Erythroblast (primary cell): Measurements from ENCODE around the gene ATPAF2.

ENCODE experiments used
- GATA1 ChIP-seq: IDR thresholded peaks from 2 replicates; pipeline ENCODE4 v1.6.1; 2011; ENCODE audit warnings: low read depth, mild to moderate bottlenecking, control low read depth, low read length, moderate library complexity
- POLR2A ChIP-seq: IDR thresholded peaks from 2 replicates; pipeline ENCODE4 v1.6.1; 2011; ENCODE audit warnings: mild to moderate bottlenecking, low read length

DNA sequence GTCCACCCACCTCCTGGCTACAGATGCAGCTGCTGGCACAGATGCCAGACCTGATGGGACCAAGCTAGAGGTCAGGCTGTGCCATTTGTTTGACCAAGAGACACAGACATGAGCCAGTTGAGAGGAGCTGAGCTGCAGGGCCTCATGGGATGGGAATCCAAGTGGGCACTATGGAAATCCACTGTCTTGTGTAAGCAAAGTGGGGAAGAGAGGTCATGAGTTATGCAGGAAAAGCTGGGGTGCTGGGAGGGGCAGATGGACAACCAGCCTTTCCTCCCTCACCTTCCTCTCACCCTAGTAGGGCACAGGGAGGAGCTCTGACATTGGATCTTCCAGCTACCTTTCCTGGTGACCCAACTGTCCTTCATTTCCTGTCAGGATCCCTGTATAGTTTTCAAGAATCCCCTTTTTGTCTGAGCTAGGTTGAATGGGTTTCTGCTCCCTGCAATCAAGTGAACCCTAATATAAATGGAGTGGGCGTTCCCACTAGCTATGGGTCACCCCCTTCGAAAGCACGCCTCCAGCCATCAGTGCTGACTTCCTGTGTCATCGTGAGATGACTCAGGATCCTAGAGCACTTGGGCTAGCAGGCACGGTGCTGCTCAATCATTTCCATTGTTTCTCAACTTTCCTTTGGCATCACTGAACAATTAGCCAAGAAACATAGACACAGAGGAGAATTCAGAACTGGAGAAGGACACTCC is 13.6 kb downstream of the ATPAF2 start:
- TF ChIP-seq POLR2A, result no peak
- TF ChIP-seq GATA1, result no peak
